ENCODE results near the gene AGRN. TPM values are rescaled to one million over a fixed set of nuclear protein-coding genes. Genes with fewer than 3 reads are reported as not detected.
A peak's percentile ranks its signal among the peaks of the same experiment; 100 is the strongest.

The AGRN gene
- total and polyA plus RNA-seq, 9 donors = 2.7 to 138 (median 14.3) TPM

DNA sequence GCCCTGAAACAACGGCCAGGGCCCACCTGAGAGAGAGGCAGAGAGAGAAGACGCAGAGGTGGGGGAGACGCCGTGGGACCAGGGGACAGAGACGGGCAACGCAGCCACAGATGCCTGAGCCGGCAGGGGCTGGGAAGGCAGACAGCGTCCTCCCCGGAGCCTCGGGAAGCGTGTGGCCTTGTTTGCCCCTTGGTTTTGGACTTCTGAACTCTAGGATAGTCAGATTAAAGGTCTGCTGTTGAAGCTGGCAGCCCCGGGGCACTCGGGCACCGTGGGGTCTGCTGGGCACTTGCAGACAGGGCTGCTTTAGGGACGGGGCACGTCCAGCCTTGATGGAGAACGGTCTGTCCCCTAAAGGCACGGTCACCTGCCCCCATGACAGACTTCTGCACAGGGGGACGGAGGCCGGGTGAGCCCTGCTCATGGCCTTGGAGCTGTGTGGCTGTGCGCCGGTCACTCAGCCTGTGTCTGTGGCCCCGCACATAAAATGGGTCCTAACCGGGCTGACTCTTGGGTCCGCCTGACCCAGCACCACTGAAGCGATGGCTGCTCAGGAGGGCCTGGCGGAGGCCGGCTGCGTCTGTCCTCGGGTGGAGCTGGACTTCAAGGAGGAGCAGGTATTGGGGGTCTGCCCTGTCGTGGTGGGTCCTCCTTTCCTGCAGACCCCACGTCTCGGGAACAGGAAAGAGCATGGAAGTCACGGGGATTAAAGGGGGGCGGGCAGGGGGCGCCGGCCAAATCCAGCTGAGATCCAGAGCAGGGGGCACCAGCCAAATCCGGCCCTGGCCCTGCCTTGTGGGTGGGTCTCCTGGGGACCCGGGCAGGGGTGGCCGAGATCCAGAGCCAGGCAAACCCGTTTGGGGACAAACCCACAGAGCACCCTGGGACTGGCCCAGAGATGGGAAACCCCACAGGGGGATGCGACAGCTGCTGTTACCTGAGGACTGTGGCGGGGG is 63.8 kb downstream of the AGRN start:
- Histone ChIP-seq H3K27me3 (no peaks in the 10 kb centered on the region), H3K9me3 (no peaks in the 10 kb centered on the region), H3K4me3 (no peak overlapping the region), H3K4me1 (ENCODE audit: insufficient read depth) (peaks cover 11% of the 10 kb centered on the region), H3K36me3 (no peaks in the 10 kb centered on the region), H3K27ac (no peak overlapping the region)
- intact Hi-C loops (cut with DNase I) = no loop called here
- WGBS, 3 donors = 90 to 92% (median 92%) methylated on average over 43 of the region's 43 CpGs
- TF ChIP-seq EP300 (IDR thresholded peaks at IDR 0.05) (no peak), CTCF (IDR thresholded peaks at IDR 0.05) (no peak), POLR2A (IDR thresholded peaks at IDR 0.05) (no peak)
- peak in 3 of 5 donors; percentile 15 to 28 (median 22) for DNase-seq

GRCh38 chr1:1084372-1085170 is 64.7 kb downstream of the AGRN start:
- Histone ChIP-seq H3K9me3 (no peaks in the 10 kb centered on the region), H3K27ac (no peak overlapping the region), H3K4me1 (ENCODE audit: insufficient read depth) (peaks cover 8% of the 10 kb centered on the region), H3K27me3 (no peaks in the 10 kb centered on the region), H3K36me3 (no peaks in the 10 kb centered on the region), H3K4me3 (no peak overlapping the region)
- DNase-seq = peak in 2 of 5 donors; percentile 7 to 17
- intact Hi-C loops (cut with DNase I) = no loop called here
- 89 to 91% (median 91%) methylated on average over 17 to 38 of the region's 38 CpGs for WGBS, 3 donors
- TF ChIP-seq CTCF (IDR thresholded peaks at IDR 0.05) (no peak), EP300 (IDR thresholded peaks at IDR 0.05) (no peak), POLR2A (IDR thresholded peaks at IDR 0.05) (no peak)

GRCh38 chr1:1085171-1085841 is 65.4 kb downstream of the AGRN start:
- Histone ChIP-seq H3K4me3 (no peak overlapping the region), H3K27ac (no peak overlapping the region), H3K36me3 (no peaks in the 10 kb centered on the region), H3K9me3 (no peaks in the 10 kb centered on the region), H3K27me3 (no peaks in the 10 kb centered on the region), H3K4me1 (ENCODE audit: insufficient read depth) (peaks cover 2% of the 10 kb centered on the region)
- no peak for TF ChIP-seq CTCF (IDR thresholded peaks at IDR 0.05)
- no peak for TF ChIP-seq EP300 (IDR thresholded peaks at IDR 0.05)
- TF ChIP-seq POLR2A (IDR thresholded peaks at IDR 0.05) = no peak
- WGBS, 3 donors = 86 to 93% (median 88%) methylated on average over 16 to 30 of the region's 30 CpGs
- DNase-seq = peak in 2 of 5 donors; percentile 7 to 14
- intact Hi-C loops (cut with DNase I) = no loop called here

Data from ovary (tissue), 9 donors.